PFSK-1 (cell line): ENCODE measurements around the gene PTPRN2.

Experiments used
- FOXP2 ChIP-seq: optimal IDR thresholded peaks from 2 replicates; pipeline ENCODE3; 2011; ENCODE audit warnings: borderline replicate concordance, control low read depth, inconsistent platforms; ENCODE audit not compliant: insufficient read depth; ENCODE audit errors: extremely low read length, extremely low read depth
- POLR2AphosphoS5 ChIP-seq: IDR thresholded peaks from 2 replicates; pipeline ENCODE4 v1.6.1; 2012; ENCODE audit warnings: low read depth, mild to moderate bottlenecking, control low read depth, low read length, moderate library complexity
- REST ChIP-seq, 2 experiments: IDR thresholded peaks; 2 replicates each; pipeline versions ENCODE4 v1.6.1 to v1.8.0; 2011 to 2012; ENCODE audit warnings: low read depth in 2 of 2, low read length in 2 of 2, control low read depth in 1 of 2, inconsistent platforms in 1 of 2, mild to moderate bottlenecking in 1 of 2, moderate library complexity in 1 of 2; ENCODE audit not compliant: insufficient read depth in 1 of 2
- SIN3A ChIP-seq: IDR thresholded peaks from 2 replicates; pipeline ENCODE4 v1.6.1; 2012; ENCODE audit warnings: mild to moderate bottlenecking, low read length, moderate library complexity, borderline replicate concordance; ENCODE audit not compliant: insufficient read depth
- TAF1 ChIP-seq: IDR thresholded peaks from 2 replicates; pipeline ENCODE4 v1.6.1; 2012; ENCODE audit warnings: low read length, control low read depth, borderline replicate concordance; ENCODE audit not compliant: insufficient read depth

DNA sequence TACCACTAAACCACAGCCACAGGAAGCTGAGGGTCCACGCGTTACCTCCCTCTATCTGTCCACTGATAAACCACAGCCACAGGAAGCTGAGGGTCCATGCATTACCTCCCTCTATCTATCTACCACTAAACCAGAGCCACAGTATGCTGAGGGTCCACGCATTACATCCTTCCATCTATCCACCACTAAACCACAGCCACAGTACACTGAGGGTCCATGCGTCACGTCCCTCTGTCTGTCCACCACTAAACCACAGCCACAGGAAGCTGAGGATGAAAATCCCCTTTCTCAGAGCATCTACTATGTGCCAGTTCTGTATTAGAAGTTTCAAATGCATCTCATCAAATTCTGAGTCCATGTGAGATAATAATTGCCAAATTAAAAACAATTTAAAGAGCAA, 661.5 kb downstream of the PTPRN2 start:
- TF ChIP-seq REST (IDR thresholded peaks at IDR 0.05; ENCODE audit: insufficient read depth in 1 of 2, low read depth in 2 of 2, low read length in 2 of 2), result no peak
- TF ChIP-seq POLR2AphosphoS5, result no peak
- no peak for TF ChIP-seq SIN3A
- TF ChIP-seq TAF1, result no peak
- no peak for TF ChIP-seq FOXP2
